Measurements from ENCODE around the gene MAP3K20. TPM values are rescaled to one million over a fixed set of nuclear protein-coding genes. Genes with fewer than 3 reads are reported as not detected.

MAP3K20 gene
- total and polyA plus RNA-seq, 10 of the 15 experiments (the other 5 are each of a cell fraction or from before 2014, with no cell fraction given) = 0.04 to 5.6 (median 2.3) TPM

- TF ChIP-seq ETV6 (conservative IDR thresholded peaks at IDR 0.05 in 1 of 2, IDR thresholded peaks at IDR 0.05 in 1 of 2; ENCODE audit: borderline replicate concordance in 1 of 2, low read depth in 1 of 2) (no peak), POLR2AphosphoS2 (IDR thresholded peaks at IDR 0.05; ENCODE audit: low read depth, low read length) (no peak), MTA2 (IDR thresholded peaks at IDR 0.05; ENCODE audit: low read depth) (no peak), FOXM1 (IDR thresholded peaks at IDR 0.05; ENCODE audit: low read depth, low read length) (no peak), RELA (IDR thresholded peaks at IDR 0.05; ENCODE audit: borderline replicate concordance, partially characterized antibody) (no peak), ZBED1 (IDR thresholded peaks at IDR 0.05; ENCODE audit: borderline replicate concordance) (no peak), CTCF (IDR thresholded peaks at IDR 0.05 in 2 of 3, conservative IDR thresholded peaks at IDR 0.05 in 1 of 3; ENCODE audit: control insufficient read depth in 2 of 3, extremely low read depth in 1 of 3, insufficient read depth in 1 of 3, low read depth in 3 of 3, low read length in 3 of 3) (peak; percentile 28 to 41 (median 37); a peak in 3 of 6 replicates), GABPA (IDR thresholded peaks at IDR 0.05; ENCODE audit: low read depth) (no peak), SMARCA5 (IDR thresholded peaks at IDR 0.05) (no peak), RAD51 (IDR thresholded peaks at IDR 0.05) (no peak), BMI1 (IDR thresholded peaks at IDR 0.05; ENCODE audit: borderline replicate concordance) (no peak), ESRRA (IDR thresholded peaks at IDR 0.05; ENCODE audit: low read length) (no peak)
- TF ChIP-seq, protein P1, sequence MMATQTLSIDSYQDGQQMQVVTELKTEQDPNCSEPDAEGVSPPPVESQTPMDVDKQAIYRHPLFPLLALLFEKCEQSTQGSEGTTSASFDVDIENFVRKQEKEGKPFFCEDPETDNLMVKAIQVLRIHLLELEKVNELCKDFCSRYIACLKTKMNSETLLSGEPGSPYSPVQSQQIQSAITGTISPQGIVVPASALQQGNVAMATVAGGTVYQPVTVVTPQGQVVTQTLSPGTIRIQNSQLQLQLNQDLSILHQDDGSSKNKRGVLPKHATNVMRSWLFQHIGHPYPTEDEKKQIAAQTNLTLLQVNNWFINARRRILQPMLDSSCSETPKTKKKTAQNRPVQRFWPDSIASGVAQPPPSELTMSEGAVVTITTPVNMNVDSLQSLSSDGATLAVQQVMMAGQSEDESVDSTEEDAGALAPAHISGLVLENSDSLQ (IDR thresholded peaks at IDR 0.05) = no peak
- TF ChIP-seq, protein P2, sequence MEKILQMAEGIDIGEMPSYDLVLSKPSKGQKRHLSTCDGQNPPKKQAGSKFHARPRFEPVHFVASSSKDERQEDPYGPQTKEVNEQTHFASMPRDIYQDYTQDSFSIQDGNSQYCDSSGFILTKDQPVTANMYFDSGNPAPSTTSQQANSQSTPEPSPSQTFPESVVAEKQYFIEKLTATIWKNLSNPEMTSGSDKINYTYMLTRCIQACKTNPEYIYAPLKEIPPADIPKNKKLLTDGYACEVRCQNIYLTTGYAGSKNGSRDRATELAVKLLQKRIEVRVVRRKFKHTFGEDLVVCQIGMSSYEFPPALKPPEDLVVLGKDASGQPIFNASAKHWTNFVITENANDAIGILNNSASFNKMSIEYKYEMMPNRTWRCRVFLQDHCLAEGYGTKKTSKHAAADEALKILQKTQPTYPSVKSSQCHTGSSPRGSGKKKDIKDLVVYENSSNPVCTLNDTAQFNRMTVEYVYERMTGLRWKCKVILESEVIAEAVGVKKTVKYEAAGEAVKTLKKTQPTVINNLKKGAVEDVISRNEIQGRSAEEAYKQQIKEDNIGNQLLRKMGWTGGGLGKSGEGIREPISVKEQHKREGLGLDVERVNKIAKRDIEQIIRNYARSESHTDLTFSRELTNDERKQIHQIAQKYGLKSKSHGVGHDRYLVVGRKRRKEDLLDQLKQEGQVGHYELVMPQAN (conservative IDR thresholded peaks at IDR 0.05) = no peak; the same call in 1 of the 2 replicates
- TF ChIP-seq, protein P3, sequence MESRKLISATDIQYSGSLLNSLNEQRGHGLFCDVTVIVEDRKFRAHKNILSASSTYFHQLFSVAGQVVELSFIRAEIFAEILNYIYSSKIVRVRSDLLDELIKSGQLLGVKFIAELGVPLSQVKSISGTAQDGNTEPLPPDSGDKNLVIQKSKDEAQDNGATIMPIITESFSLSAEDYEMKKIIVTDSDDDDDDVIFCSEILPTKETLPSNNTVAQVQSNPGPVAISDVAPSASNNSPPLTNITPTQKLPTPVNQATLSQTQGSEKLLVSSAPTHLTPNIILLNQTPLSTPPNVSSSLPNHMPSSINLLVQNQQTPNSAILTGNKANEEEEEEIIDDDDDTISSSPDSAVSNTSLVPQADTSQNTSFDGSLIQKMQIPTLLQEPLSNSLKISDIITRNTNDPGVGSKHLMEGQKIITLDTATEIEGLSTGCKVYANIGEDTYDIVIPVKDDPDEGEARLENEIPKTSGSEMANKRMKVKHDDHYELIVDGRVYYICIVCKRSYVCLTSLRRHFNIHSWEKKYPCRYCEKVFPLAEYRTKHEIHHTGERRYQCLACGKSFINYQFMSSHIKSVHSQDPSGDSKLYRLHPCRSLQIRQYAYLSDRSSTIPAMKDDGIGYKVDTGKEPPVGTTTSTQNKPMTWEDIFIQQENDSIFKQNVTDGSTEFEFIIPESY (IDR thresholded peaks at IDR 0.05) = no peak
- TF ChIP-seq, protein P4, sequence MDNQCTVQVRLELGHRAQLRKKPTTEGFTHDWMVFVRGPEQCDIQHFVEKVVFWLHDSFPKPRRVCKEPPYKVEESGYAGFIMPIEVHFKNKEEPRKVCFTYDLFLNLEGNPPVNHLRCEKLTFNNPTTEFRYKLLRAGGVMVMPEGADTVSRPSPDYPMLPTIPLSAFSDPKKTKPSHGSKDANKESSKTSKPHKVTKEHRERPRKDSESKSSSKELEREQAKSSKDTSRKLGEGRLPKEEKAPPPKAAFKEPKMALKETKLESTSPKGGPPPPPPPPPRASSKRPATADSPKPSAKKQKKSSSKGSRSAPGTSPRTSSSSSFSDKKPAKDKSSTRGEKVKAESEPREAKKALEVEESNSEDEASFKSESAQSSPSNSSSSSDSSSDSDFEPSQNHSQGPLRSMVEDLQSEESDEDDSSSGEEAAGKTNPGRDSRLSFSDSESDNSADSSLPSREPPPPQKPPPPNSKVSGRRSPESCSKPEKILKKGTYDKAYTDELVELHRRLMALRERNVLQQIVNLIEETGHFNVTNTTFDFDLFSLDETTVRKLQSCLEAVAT (IDR thresholded peaks at IDR 0.05) = no peak
- TF ChIP-seq, protein P5, sequence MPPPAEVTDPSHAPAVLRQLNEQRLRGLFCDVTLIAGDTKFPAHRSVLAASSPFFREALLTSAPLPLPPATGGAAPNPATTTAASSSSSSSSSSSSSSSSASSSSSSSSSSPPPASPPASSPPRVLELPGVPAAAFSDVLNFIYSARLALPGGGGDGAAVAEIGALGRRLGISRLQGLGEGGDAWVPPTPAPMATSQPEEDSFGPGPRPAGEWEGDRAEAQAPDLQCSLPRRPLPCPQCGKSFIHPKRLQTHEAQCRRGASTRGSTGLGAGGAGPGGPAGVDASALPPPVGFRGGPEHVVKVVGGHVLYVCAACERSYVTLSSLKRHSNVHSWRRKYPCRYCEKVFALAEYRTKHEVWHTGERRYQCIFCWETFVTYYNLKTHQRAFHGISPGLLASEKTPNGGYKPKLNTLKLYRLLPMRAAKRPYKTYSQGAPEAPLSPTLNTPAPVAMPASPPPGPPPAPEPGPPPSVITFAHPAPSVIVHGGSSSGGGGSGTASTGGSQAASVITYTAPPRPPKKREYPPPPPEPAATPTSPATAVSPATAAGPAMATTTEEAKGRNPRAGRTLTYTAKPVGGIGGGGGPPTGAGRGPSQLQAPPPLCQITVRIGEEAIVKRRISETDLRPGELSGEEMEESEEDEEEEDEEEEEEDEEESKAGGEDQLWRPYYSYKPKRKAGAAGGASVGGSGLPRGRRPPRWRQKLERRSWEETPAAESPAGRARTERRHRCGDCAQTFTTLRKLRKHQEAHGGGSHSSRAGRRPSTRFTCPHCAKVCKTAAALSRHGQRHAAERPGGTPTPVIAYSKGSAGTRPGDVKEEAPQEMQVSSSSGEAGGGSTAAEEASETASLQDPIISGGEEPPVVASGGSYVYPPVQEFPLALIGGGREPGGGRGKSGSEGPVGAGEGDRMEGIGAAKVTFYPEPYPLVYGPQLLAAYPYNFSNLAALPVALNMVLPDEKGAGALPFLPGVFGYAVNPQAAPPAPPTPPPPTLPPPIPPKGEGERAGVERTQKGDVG (CRISPR knock-in tag; IDR thresholded peaks at IDR 0.05) = no peak
These were observed at the start of gene MAP3K20 (continued) for GRCh38 chr2:173075781-173076580.
